ENCODE results near the gene EHBP1.
"Not testable (repeated sequence)": the region's sequence is repeated elsewhere in the genome, so short reads cannot be mapped to it uniquely, and the experiment has no call there.

GRCh38 chr2:63074399-63074798 lies 368.9 kb downstream of the EHBP1 start:
- not testable (repeated sequence) for TF ChIP-seq POLR2AphosphoS5, CTCF, POLR2A (IDR thresholded peaks at IDR 0.05)
